Activated effector memory CD4-positive, alpha-beta T cell treated with anti-CD3 and anti-CD28 coated beads, Interleukin-2, amount 50 U/mL, for 16 hours (primary cell): ENCODE data around the gene SORL1.
"Not testable (repeated sequence)": the region's sequence is repeated elsewhere in the genome, so short reads cannot be mapped to it uniquely, and the experiment has no call there.

Source experiments
- DNase-seq: peaks from one replicate; pipeline ENCODE4 v3.0.0-alpha.2; 2020

Gene SORL1, protein sequence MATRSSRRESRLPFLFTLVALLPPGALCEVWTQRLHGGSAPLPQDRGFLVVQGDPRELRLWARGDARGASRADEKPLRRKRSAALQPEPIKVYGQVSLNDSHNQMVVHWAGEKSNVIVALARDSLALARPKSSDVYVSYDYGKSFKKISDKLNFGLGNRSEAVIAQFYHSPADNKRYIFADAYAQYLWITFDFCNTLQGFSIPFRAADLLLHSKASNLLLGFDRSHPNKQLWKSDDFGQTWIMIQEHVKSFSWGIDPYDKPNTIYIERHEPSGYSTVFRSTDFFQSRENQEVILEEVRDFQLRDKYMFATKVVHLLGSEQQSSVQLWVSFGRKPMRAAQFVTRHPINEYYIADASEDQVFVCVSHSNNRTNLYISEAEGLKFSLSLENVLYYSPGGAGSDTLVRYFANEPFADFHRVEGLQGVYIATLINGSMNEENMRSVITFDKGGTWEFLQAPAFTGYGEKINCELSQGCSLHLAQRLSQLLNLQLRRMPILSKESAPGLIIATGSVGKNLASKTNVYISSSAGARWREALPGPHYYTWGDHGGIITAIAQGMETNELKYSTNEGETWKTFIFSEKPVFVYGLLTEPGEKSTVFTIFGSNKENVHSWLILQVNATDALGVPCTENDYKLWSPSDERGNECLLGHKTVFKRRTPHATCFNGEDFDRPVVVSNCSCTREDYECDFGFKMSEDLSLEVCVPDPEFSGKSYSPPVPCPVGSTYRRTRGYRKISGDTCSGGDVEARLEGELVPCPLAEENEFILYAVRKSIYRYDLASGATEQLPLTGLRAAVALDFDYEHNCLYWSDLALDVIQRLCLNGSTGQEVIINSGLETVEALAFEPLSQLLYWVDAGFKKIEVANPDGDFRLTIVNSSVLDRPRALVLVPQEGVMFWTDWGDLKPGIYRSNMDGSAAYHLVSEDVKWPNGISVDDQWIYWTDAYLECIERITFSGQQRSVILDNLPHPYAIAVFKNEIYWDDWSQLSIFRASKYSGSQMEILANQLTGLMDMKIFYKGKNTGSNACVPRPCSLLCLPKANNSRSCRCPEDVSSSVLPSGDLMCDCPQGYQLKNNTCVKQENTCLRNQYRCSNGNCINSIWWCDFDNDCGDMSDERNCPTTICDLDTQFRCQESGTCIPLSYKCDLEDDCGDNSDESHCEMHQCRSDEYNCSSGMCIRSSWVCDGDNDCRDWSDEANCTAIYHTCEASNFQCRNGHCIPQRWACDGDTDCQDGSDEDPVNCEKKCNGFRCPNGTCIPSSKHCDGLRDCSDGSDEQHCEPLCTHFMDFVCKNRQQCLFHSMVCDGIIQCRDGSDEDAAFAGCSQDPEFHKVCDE (N-terminal part only)

DNA sequence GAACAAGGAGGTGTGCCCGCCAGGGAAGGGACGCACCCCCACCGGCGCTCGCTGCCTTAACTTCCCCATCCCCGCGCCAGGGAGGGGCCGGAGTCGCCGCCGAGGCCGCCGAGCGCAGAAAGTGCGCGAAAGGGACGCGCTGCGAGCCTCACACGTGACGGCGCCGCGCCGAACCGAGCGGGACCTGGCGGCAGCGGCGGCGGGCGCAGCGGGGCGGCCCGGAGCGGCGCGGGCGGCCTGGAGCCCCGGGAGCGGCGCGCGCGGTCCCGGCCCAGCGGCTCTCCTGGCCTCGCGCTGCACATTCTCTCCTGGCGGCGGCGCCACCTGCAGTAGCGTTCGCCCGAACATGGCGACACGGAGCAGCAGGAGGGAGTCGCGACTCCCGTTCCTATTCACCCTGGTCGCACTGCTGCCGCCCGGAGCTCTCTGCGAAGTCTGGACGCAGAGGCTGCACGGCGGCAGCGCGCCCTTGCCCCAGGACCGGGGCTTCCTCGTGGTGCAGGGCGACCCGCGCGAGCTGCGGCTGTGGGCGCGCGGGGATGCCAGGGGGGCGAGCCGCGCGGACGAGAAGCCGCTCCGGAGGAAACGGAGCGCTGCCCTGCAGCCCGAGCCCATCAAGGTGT is at the start of gene SORL1:
Gene SORL1 (plus strand): TSS at position 329 of the 623 bp plus-strand sequence. CDS start 18 bp downstream, at position 347.
- peak; percentile 90 for DNase-seq

GRCh38 chr11:121405646-121406045 is 46.5 kb upstream of the SORL1 start:
- DNase-seq, result no peak

DNA sequence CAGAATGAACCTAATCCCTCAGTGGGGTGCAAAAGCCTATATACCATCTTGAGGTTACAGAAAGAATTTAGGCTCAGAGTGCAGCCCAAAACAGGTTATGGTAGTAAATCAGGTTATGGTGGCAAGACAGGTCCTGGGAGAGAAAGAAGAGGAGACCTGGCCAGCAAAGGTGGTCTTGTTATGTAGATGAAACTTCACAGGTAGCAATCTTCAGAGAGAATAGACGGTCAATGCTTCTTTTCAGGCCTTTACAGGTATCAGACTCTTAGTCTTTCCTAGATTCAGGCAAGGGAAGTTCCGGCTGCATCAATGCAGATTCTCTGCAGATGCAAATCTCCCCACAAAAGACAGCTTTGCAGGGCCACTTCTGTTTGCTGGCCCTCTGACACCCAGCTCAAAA is 45.8 kb upstream of the SORL1 start:
- DNase-seq, result no peak

GRCh38 chr11:121408830-121409229 is 43.3 kb upstream of the SORL1 start:
- DNase-seq, result no peak

GRCh38 chr11:121410041-121410440 is 42.1 kb upstream of the SORL1 start:
- not testable (repeated sequence) for DNase-seq

DNA sequence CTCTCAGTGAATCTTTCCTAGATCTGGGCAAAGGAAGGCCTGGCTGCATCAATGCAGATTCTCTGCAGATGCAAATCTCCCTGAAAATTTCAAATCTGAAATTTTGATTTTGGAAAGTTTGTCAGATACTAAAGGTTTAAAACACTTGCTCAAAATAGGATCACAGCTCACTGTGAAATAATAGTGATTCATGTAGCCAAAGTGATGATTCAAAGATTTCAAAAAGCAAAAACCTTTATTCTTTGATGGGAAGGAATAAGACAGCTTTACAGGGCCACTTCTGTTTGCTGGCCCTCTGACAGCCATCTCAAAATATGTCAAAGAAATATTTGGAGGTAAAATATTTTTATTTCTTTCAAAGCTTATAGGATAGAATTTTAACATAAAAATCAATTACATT is 40.8 kb upstream of the SORL1 start:
- not testable (repeated sequence) for DNase-seq

GRCh38 chr11:121412000-121412587 is 40.0 kb upstream of the SORL1 start:
- no peak for DNase-seq

GRCh38 chr11:121412711-121413415 is 39.3 kb upstream of the SORL1 start:
- no peak for DNase-seq

DNA sequence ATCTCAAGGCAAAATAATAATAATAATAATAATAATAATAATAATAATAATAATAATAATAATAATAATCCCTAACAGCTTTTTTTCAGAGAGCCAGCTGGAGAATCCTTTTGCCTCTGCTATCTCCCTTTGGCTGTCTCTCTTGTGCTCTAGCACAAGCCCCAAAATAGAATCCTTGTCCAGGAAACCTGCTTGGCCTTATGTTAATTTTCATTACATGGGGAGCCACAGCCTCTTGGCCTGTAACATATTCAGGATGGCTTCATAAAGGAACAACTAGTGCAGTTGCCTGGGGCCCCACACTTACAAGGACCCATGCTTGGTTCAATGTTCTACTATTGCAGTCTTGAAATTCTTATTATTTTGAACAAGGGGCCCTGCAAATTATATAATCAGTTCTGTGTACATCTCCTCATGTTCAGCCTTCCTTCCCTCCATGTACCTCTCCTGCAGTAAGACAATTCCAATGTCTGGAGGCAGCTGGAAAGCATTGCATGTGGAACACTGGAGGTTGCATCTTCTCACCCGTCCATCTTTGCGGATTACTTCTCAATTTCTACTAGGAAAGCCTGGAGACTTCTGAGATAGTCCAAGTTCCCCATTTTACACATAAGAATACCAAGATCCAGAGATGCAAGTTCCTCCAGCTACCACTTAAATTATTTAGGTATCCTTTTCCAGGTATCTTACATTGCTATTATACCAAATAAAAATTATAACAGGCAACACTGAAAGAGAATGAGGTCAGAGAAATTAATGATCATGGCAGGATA is 37.8 kb upstream of the SORL1 start:
- no peak for DNase-seq

GRCh38 chr11:121415856-121416255 is 36.3 kb upstream of the SORL1 start:
- no peak for DNase-seq

GRCh38 chr11:121417055-121417551 is 35.0 kb upstream of the SORL1 start:
- peak; percentile 70 for DNase-seq

DNA sequence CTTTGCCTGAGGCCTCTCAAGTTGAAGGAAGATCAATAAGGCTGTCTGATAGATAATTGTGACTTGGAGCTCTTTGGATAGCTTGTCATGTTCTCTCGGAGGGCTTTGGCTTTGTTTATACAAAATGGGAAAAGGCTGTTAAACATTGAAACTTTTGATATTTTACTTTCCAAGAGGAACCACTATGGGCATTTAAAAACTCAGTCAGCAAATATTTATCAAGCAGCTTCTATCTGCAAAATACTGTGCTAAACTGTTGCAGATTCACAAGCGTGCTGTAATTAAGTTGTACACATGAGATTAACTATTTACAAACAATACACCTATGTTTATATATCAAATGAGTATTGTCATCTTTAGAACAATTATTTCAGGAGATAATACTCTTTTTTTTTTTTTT is 34.5 kb upstream of the SORL1 start:
- DNase-seq, result no peak

- peak; percentile 71 for DNase-seq
Observed at GRCh38 chr11:121418625-121419114, 33.4 kb upstream of the SORL1 start.

DNA sequence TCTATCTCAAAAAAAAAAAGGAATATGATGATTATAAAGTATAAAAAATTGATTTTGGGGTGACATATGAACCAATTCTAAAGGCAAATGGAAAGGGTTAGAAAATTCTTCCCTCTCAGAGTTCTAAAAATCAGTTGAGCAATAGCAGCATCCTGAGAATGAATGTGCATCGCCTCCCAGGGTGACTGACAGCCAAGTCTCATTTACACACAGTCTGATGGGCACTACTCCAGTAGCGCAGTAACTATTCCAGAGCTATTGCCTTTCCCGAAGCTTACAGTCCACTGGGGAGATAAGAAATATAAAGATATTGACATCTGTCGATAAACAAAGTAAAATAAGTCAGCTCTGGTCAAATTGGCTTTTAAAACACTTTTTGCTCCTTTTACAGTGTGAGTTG is 32.3 kb upstream of the SORL1 start:
- DNase-seq, result no peak

DNA sequence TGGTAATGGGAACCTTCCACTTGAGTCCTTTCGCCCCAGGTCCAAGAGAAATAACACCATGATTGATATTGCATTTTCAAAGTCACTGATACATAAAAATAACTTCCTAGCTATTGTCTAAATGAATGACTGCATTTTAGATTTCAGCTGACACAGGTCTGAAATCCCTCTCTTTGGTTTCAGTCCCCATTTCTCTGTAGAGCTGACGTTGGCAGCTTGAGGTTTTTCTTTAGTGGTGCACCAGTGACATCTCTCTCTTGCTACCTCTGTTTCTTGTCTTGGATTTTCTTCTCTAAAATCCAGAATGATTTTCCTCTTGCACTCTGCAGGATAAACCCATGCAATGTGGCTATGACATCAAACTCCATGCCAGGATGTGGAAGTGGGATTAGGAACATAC is 31.7 kb upstream of the SORL1 start:
- no peak for DNase-seq

DNA sequence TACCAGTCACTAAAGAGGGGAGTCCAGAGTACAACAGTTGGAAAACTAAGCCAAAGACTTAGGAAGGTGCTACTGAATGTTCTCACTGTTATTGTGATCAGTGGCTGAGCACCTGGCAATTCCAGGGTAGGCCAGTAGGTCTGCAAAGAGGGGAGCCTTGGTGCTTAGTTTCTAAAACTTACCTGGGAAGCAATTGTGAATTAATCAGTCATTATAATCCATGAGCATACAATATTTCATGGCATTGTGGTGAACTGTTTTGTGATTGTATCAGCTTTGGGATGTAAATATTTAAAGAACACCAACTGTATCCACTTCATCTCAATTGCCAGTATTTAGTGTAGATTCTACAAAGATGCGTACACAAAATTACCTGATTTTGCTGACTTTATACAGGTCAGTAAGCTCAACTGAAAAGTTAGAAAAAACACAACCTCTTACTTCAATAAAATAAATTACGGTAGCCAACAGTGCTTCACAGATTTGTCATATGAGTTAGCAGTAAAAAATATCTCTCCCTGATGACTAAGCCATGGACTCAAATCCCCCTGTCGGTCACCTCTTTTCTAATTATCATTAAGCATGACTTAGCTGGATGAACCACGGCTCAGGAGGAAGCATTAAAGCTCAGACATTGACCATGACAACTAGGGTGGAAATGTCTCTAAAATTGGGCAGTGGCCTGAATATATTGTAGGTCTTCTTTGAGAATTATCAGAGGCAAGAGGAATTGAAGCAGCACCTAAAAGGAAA is 30.8 kb upstream of the SORL1 start:
- no peak for DNase-seq

GRCh38 chr11:121422675-121423074 is 29.4 kb upstream of the SORL1 start:
- DNase-seq, result no peak

- DNase-seq, result no peak
Observed at GRCh38 chr11:121425828-121426227, 26.3 kb upstream of the SORL1 start.
